ENCODE data around the gene PDE4D. TPM values are rescaled to one million over a fixed set of nuclear protein-coding genes. Genes with fewer than 3 reads are reported as not detected.

The PDE4D gene
- polyA plus RNA-seq, 1 donor (not counting 4 experiments of a cell fraction or from before 2014, with no cell fraction given): 3.6 TPM

- Histone ChIP-seq H3K4me3 (ENCODE audit: control insufficient read depth in 2 of 3, extremely low read depth in 1 of 3, insufficient read depth in 2 of 3, low read depth in 1 of 3, low read length in 3 of 3) (no peak overlapping the region), H2AFZ (ENCODE audit: control insufficient read depth, low read length) (no peak overlapping the region), H3K27ac (ENCODE audit: control insufficient read depth, insufficient read depth, low read length) (no peak overlapping the region), H3K4me1 (ENCODE audit: control insufficient read depth, extremely low read depth, insufficient read depth, low read length) (no peaks in the 10 kb centered on the region), H4K20me1 (ENCODE audit: control insufficient read depth, extremely low read depth, insufficient read depth, low read length) (no peaks in the 10 kb centered on the region), H3K27me3 (ENCODE audit: control insufficient read depth, extremely low read depth, insufficient read depth, low read length) (no peaks in the 10 kb centered on the region), H3K36me3 (ENCODE audit: control insufficient read depth in 2 of 2, extremely low read depth in 1 of 2, insufficient read depth in 2 of 2, low read length in 2 of 2) (no peaks in the 10 kb centered on the region), H3K9me3 (ENCODE audit: control insufficient read depth, low read depth, low read length) (no peaks in the 10 kb centered on the region), H3K9me1 (ENCODE audit: control insufficient read depth, extremely low read depth, insufficient read depth, low read length) (no peaks in the 10 kb centered on the region), H3K9ac (ENCODE audit: control insufficient read depth, extremely low read depth, insufficient read depth, low read length) (no peak overlapping the region), H3K4me2 (ENCODE audit: control insufficient read depth, extremely low read depth, insufficient read depth, low read depth, low read length) (no peak overlapping the region), H3K79me2 (ENCODE audit: control insufficient read depth, insufficient read depth, low read length) (no peaks in the 10 kb centered on the region)
- no peak for FAIRE-seq
- DNase-seq (ENCODE audit: low read depth, low spot score): no peak
- dilution Hi-C loops (cut with MboI; ENCODE audit: extremely low pct_ligation_motif_present, low sequenced_read_pairs): no loop called here
- TF ChIP-seq, protein P1, sequence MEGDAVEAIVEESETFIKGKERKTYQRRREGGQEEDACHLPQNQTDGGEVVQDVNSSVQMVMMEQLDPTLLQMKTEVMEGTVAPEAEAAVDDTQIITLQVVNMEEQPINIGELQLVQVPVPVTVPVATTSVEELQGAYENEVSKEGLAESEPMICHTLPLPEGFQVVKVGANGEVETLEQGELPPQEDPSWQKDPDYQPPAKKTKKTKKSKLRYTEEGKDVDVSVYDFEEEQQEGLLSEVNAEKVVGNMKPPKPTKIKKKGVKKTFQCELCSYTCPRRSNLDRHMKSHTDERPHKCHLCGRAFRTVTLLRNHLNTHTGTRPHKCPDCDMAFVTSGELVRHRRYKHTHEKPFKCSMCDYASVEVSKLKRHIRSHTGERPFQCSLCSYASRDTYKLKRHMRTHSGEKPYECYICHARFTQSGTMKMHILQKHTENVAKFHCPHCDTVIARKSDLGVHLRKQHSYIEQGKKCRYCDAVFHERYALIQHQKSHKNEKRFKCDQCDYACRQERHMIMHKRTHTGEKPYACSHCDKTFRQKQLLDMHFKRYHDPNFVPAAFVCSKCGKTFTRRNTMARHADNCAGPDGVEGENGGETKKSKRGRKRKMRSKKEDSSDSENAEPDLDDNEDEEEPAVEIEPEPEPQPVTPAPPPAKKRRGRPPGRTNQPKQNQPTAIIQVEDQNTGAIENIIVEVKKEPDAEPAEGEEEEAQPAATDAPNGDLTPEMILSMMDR (optimal IDR thresholded peaks at IDR 0.05 in 1 of 3, IDR thresholded peaks at IDR 0.05 in 1 of 3, conservative IDR thresholded peaks at IDR 0.05 in 1 of 3; ENCODE audit: extremely low read depth in 1 of 3, insufficient read depth in 2 of 3, low read length in 3 of 3): no peak
- no peak for TF ChIP-seq EZH2 (IDR thresholded peaks at IDR 0.05; ENCODE audit: low read length)
Measured at GRCh38 chr5:59430066-59430685, 463.4 kb downstream of the PDE4D start.

GRCh38 chr5:59428391-59428790 is 465.1 kb downstream of the PDE4D start:
- H3K4me2 ChIP-seq (ENCODE audit: control insufficient read depth, extremely low read depth, insufficient read depth, low read depth, low read length): no peak overlapping the region
- H3K27me3 ChIP-seq (ENCODE audit: control insufficient read depth, extremely low read depth, insufficient read depth, low read length): no peaks in the 10 kb centered on the region
- H3K79me2 ChIP-seq (ENCODE audit: control insufficient read depth, insufficient read depth, low read length): no peaks in the 10 kb centered on the region
- H3K9me1 ChIP-seq (ENCODE audit: control insufficient read depth, extremely low read depth, insufficient read depth, low read length): no peaks in the 10 kb centered on the region
- no peak overlapping the region for H3K4me3 ChIP-seq (ENCODE audit: control insufficient read depth in 2 of 3, extremely low read depth in 1 of 3, insufficient read depth in 2 of 3, low read depth in 1 of 3, low read length in 3 of 3)
- H3K9me3 ChIP-seq (ENCODE audit: control insufficient read depth, low read depth, low read length): no peaks in the 10 kb centered on the region
- no peak for FAIRE-seq
- no peak for DNase-seq (ENCODE audit: low read depth, low spot score)
- no peak overlapping the region for H2AFZ ChIP-seq (ENCODE audit: control insufficient read depth, low read length)
- H3K9ac ChIP-seq (ENCODE audit: control insufficient read depth, extremely low read depth, insufficient read depth, low read length): no peak overlapping the region
- TF ChIP-seq EZH2 (IDR thresholded peaks at IDR 0.05; ENCODE audit: low read length): no peak
- TF ChIP-seq, protein P1 (optimal IDR thresholded peaks at IDR 0.05 in 1 of 3, IDR thresholded peaks at IDR 0.05 in 1 of 3, conservative IDR thresholded peaks at IDR 0.05 in 1 of 3; ENCODE audit: extremely low read depth in 1 of 3, insufficient read depth in 2 of 3, low read length in 3 of 3): no peak
- H3K27ac ChIP-seq (ENCODE audit: control insufficient read depth, insufficient read depth, low read length): no peak overlapping the region
- no peaks in the 10 kb centered on the region for H3K36me3 ChIP-seq (ENCODE audit: control insufficient read depth in 2 of 2, extremely low read depth in 1 of 2, insufficient read depth in 2 of 2, low read length in 2 of 2)
- H3K4me1 ChIP-seq (ENCODE audit: control insufficient read depth, extremely low read depth, insufficient read depth, low read length): no peaks in the 10 kb centered on the region
- no peaks in the 10 kb centered on the region for H4K20me1 ChIP-seq (ENCODE audit: control insufficient read depth, extremely low read depth, insufficient read depth, low read length)
- dilution Hi-C loops (cut with MboI; ENCODE audit: extremely low pct_ligation_motif_present, low sequenced_read_pairs): no loop called here
